Osteocyte (in vitro differentiated cells): ENCODE data around the gene FNBP1. TPM values are rescaled to one million over a fixed set of nuclear protein-coding genes. Genes with fewer than 3 reads are reported as not detected.

Source experiments
- DNase-seq: peaks from one replicate; pipeline ENCODE4 v3.0.0; 2021; ENCODE audit warnings: mixed read lengths; ENCODE audit not compliant: unreplicated experiment; ENCODE audit errors: extremely low spot score
- H3K27ac Mint-ChIP-seq: one replicate; pipeline ENCODE4 v1.8.0; 2021; ENCODE audit warnings: mild to moderate bottlenecking, mixed read lengths; ENCODE audit not compliant: unreplicated experiment
- H3K27me3 Mint-ChIP-seq: one replicate; pipeline ENCODE4 v1.8.0; 2021; ENCODE audit warnings: mixed read lengths; ENCODE audit not compliant: unreplicated experiment
- H3K36me3 Mint-ChIP-seq: one replicate; pipeline ENCODE4 v1.8.0; 2021; ENCODE audit warnings: mixed read lengths; ENCODE audit not compliant: unreplicated experiment
- H3K4me1 Mint-ChIP-seq: one replicate; pipeline ENCODE4 v1.8.0; 2021; ENCODE audit warnings: mixed read lengths; ENCODE audit not compliant: unreplicated experiment
- H3K4me3 Mint-ChIP-seq: one replicate; pipeline ENCODE4 v1.8.0; 2021; ENCODE audit warnings: mild to moderate bottlenecking, moderate library complexity, mixed read lengths; ENCODE audit not compliant: unreplicated experiment
- H3K9me3 Mint-ChIP-seq: one replicate; pipeline ENCODE4 v1.8.0; 2021; ENCODE audit warnings: mixed read lengths; ENCODE audit not compliant: unreplicated experiment
- CTCF ChIP-seq: fragments of 200-600 bp; sonication (generic); IDR thresholded peaks from 2 replicates; pipeline ENCODE4 v1.5.0; 2021; ENCODE audit warnings: antibody characterized with exemption, mild to moderate bottlenecking, moderate library complexity
- total RNA-seq: library from RNA; stranded (reverse); gene quantifications from 2 replicates; pipeline ENCODE4 v1.2.1, GENCODE V29; 2021

The FNBP1 gene
- total RNA-seq, 1 donor from 2014 or later: 62.2 TPM

DNA sequence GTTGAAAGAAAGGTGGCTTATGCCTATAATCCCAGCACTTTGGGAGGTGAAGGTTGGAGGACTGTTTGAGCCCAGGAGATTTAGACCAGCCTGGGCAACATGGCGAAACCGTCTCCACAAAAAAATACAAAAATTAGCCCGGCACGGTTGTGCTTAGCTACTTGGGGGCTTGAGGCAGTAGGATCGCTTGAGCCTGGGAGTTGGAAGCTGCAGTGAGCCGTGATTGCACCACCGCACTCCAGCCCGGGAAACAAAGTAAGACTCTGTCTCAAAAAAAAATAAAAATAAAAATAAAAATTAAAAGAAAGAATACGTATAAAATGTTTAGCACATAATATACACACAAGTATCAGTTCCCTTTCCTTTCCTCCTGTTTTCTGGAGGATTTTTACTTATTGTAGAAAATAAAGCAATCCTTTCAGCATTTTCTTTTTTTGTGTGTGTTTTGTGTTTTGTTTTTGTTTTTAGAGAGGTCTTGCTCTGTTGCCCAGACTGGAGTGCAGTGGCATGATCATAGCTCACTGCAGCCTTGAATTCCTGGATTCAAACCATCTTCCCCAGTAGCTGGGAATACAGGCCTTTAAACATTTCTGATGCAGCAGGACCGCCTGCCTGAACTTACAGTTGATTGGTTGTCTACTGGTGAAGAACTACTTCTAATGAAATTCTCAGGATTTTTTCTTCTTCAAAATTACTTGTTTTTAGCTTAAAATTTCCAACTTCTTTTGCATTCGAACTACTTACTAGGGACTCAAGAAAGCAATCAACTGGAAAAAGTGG lies 6.6 kb upstream of the FNBP1 start:
- Mint-ChIP-seq H3K4me3 (no peak overlapping the region), H3K27ac (no peak overlapping the region), H3K4me1 (peaks cover 21% of the 10 kb centered on the region), H3K36me3 (peaks cover 3% of the 10 kb centered on the region), H3K9me3 (no peaks in the 10 kb centered on the region), H3K27me3 (no peaks in the 10 kb centered on the region)
- no peak for DNase-seq
- TF ChIP-seq CTCF: no peak

DNA sequence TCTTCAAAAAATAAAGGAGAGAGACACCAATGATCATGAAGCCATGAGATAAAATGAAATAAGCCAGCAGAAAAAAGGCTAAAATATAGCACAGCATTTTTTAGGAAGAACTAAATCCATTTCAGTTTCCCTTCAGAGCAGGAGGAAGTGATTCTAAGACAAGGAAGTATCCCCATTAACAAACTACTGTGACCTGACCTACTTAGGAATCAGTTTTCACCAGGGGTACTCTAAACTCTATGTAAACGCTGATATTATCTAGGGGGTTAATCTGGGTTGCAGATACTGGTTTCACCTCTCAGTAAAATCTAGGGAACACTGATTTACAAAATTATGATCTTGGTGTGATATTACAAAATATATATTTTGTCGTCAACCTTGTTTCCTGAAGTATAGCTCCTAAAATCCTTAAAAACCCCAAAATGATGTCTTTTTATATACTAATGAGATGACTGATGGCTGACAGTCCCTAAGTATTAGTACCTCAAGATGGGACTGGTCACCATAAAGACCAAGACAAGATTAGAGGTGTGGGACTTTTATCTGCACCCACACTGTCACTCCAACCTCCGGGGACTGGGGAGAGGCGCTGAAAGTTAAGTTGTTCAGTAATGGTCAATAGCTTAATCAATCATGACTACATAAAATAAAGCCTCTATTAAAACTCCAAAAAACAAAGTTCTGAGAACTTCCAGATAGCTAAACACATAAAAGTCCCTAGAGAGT lies 2.9 kb upstream of the FNBP1 start:
- Mint-ChIP-seq H3K27ac (no peak overlapping the region), H3K4me1 (peaks cover 22% of the 10 kb centered on the region), H3K9me3 (no peaks in the 10 kb centered on the region), H3K36me3 (peaks cover 3% of the 10 kb centered on the region), H3K4me3 (no peak overlapping the region), H3K27me3 (no peaks in the 10 kb centered on the region)
- no peak for TF ChIP-seq CTCF
- DNase-seq: no peak

DNA sequence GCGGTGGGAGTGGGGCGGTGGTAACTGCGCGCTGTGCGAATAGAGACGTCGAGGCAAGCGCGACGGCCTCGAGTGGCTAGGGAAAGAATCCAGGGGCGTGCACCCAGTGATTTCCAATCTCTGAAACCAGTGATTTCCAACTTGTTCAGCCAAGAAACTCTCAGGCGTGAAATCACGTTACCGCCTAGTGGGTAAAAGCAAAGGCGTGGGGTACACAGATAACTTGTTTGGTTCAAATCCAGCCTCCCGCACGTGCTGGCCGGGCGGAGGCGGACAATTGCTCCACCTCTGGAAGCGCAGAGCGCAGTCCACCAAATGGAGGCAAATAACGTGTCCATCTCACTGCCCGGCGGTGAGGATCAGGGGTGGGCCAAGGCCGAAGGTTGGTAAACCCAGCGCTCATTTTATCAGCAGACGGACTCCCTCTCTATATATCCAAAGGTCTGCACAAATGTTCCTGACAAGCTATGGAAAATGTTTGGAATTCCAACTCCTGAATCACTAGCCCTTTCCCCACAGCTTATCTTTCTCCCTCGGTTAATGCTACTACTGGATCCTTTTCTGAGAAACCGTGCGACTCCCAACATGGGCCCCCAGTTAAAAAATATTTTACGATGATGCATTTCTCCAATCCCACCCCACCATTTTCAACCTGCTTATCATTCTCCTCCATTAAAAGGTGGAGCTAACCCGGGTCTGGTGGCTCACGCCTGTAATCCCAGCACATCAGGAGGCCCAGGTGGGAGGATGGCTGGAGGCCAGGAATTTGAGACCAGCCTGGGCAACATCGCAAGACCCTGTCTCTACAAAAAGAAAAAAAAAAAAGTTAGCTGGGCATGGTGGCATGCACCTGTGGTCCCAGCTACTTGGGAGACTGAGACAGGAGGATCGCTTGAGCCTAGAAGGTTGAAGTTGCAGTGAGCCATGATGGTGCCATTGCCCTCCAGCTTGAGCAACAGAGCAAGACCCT lies 950 bp upstream of the FNBP1 start:
- H3K9me3 Mint-ChIP-seq: no peaks in the 10 kb centered on the region
- TF ChIP-seq CTCF: no peak
- H3K27me3 Mint-ChIP-seq: no peaks in the 10 kb centered on the region
- no peak for DNase-seq
- no peaks in the 10 kb centered on the region for H3K36me3 Mint-ChIP-seq
- H3K4me1 Mint-ChIP-seq: peaks cover 30% of the 10 kb centered on the region
- H3K27ac Mint-ChIP-seq: peak overlapping the region; percentile 88
- peak overlapping the region; percentile 92 for H3K4me3 Mint-ChIP-seq

GRCh38 chr9:130042406-130042884 lies 544 bp downstream of the FNBP1 start:
- no peaks in the 10 kb centered on the region for H3K36me3 Mint-ChIP-seq
- peak; percentile 85 for DNase-seq
- H3K27me3 Mint-ChIP-seq: no peaks in the 10 kb centered on the region
- no peak for TF ChIP-seq CTCF
- peak overlapping the region; percentile 91 for H3K27ac Mint-ChIP-seq
- no peaks in the 10 kb centered on the region for H3K9me3 Mint-ChIP-seq
- peaks cover 40% of the 10 kb centered on the region for H3K4me1 Mint-ChIP-seq
- peak overlapping the region; percentile 93 for H3K4me3 Mint-ChIP-seq
